ENCODE data around the gene DPRX.
"Not testable (repeated sequence)": the region's sequence is repeated elsewhere in the genome, so short reads cannot be mapped to it uniquely, and the experiment has no call there.

- not testable (repeated sequence) for TF ChIP-seq CTCF (IDR thresholded peaks at IDR 0.05); EP300 (IDR thresholded peaks at IDR 0.05; ENCODE audit: low read depth); POLR2A (IDR thresholded peaks at IDR 0.05)
Measured at GRCh38 chr19:53668804-53669203, 37.0 kb downstream of the DPRX start.
